ENCODE results near the gene DOCK4. TPM values are rescaled to one million over a fixed set of nuclear protein-coding genes. Genes with fewer than 3 reads are reported as not detected.

Gene DOCK4
- total and polyA plus RNA-seq, 2 of the 8 experiments (the other 6 are each of a cell fraction or from before 2014, with no cell fraction given), result 5.1 to 23.6 TPM

DNA sequence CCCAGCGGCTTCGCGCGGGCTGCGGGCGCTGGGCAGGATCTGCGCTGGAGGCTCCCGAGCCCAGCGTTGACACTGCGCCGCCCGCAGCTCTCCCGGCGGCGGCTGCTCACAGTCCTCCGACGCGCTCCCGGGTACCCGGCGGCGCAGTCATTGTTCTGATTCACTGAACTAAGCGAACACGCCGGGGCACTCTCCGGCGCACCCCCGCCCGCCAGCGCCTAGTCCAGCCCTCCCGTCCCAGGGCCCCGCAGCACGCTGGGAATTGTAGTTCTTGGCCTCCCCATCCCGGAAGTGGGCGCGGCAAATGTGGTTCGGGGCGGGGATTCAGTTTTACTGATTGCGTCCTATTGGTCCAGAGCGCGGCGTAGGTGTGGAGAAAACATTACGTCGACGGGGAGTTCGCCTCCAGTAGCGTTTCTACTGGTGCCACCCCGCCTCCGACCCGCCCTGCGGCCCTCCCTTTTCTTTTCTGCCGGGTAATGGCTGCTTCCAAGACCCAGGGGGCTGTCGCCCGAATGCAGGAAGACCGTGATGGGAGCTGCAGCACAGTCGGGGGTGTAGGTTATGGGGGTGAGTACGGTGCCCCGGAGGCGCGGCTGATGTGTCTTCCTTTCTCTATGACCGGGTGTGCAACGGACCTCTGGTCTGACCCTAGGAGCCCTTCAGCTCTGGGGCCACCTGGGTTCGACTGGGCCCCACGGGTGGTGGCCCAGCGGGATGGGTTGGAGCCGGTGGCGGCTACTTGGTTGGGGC, at the start of gene DOCK4, which contains the start of gene ZNF277 (continued):
- TF ChIP-seq, protein P1, sequence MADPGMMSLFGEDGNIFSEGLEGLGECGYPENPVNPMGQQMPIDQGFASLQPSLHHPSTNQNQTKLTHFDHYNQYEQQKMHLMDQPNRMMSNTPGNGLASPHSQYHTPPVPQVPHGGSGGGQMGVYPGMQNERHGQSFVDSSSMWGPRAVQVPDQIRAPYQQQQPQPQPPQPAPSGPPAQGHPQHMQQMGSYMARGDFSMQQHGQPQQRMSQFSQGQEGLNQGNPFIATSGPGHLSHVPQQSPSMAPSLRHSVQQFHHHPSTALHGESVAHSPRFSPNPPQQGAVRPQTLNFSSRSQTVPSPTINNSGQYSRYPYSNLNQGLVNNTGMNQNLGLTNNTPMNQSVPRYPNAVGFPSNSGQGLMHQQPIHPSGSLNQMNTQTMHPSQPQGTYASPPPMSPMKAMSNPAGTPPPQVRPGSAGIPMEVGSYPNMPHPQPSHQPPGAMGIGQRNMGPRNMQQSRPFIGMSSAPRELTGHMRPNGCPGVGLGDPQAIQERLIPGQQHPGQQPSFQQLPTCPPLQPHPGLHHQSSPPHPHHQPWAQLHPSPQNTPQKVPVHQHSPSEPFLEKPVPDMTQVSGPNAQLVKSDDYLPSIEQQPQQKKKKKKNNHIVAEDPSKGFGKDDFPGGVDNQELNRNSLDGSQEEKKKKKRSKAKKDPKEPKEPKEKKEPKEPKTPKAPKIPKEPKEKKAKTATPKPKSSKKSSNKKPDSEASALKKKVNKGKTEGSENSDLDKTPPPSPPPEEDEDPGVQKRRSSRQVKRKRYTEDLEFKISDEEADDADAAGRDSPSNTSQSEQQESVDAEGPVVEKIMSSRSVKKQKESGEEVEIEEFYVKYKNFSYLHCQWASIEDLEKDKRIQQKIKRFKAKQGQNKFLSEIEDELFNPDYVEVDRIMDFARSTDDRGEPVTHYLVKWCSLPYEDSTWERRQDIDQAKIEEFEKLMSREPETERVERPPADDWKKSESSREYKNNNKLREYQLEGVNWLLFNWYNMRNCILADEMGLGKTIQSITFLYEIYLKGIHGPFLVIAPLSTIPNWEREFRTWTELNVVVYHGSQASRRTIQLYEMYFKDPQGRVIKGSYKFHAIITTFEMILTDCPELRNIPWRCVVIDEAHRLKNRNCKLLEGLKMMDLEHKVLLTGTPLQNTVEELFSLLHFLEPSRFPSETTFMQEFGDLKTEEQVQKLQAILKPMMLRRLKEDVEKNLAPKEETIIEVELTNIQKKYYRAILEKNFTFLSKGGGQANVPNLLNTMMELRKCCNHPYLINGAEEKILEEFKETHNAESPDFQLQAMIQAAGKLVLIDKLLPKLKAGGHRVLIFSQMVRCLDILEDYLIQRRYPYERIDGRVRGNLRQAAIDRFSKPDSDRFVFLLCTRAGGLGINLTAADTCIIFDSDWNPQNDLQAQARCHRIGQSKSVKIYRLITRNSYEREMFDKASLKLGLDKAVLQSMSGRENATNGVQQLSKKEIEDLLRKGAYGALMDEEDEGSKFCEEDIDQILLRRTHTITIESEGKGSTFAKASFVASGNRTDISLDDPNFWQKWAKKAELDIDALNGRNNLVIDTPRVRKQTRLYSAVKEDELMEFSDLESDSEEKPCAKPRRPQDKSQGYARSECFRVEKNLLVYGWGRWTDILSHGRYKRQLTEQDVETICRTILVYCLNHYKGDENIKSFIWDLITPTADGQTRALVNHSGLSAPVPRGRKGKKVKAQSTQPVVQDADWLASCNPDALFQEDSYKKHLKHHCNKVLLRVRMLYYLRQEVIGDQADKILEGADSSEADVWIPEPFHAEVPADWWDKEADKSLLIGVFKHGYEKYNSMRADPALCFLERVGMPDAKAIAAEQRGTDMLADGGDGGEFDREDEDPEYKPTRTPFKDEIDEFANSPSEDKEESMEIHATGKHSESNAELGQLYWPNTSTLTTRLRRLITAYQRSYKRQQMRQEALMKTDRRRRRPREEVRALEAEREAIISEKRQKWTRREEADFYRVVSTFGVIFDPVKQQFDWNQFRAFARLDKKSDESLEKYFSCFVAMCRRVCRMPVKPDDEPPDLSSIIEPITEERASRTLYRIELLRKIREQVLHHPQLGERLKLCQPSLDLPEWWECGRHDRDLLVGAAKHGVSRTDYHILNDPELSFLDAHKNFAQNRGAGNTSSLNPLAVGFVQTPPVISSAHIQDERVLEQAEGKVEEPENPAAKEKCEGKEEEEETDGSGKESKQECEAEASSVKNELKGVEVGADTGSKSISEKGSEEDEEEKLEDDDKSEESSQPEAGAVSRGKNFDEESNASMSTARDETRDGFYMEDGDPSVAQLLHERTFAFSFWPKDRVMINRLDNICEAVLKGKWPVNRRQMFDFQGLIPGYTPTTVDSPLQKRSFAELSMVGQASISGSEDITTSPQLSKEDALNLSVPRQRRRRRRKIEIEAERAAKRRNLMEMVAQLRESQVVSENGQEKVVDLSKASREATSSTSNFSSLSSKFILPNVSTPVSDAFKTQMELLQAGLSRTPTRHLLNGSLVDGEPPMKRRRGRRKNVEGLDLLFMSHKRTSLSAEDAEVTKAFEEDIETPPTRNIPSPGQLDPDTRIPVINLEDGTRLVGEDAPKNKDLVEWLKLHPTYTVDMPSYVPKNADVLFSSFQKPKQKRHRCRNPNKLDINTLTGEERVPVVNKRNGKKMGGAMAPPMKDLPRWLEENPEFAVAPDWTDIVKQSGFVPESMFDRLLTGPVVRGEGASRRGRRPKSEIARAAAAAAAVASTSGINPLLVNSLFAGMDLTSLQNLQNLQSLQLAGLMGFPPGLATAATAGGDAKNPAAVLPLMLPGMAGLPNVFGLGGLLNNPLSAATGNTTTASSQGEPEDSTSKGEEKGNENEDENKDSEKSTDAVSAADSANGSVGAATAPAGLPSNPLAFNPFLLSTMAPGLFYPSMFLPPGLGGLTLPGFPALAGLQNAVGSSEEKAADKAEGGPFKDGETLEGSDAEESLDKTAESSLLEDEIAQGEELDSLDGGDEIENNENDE (IDR thresholded peaks at IDR 0.05; ENCODE audit: insufficient replicate concordance, low read length), result no peak
- TF ChIP-seq TAF1 (IDR thresholded peaks at IDR 0.05; ENCODE audit: low read depth, low read length) (peak; percentile 73), EGR1 (IDR thresholded peaks at IDR 0.05; ENCODE audit: borderline replicate concordance, low read depth, low read length) (no peak), POLR2AphosphoS5 (IDR thresholded peaks at IDR 0.05; ENCODE audit: low read depth, low read length) (no peak), GTF2F1 (IDR thresholded peaks at IDR 0.05; ENCODE audit: borderline replicate concordance, low read depth, low read length) (no peak), HDAC6 (IDR thresholded peaks at IDR 0.05; ENCODE audit: low read depth, low read length) (no peak), RBBP5 (IDR thresholded peaks at IDR 0.05; ENCODE audit: borderline replicate concordance, low read depth, low read length) (peak; percentile 56; the same call in 1 of the 2 replicates), POU5F1 (IDR thresholded peaks at IDR 0.05; ENCODE audit: low read depth, low read length) (no peak), PHF8 (conservative IDR thresholded peaks at IDR 0.05; ENCODE audit: low read depth, low read length) (peak; percentile 62), KDM1A (IDR thresholded peaks at IDR 0.05; ENCODE audit: borderline replicate concordance, low read length) (no peak)

Data from H1 (cell line).